NCI-H128 (cell line): Measurements from ENCODE around the gene RPH3AL.
"Not testable (repeated sequence)": the region's sequence is repeated elsewhere in the genome, so short reads cannot be mapped to it uniquely, and the experiment has no call there.

Source experiments
- DNase-seq: peaks from one replicate; lab custom pipeline; 2025; ENCODE audit not compliant: unreplicated experiment; lab: John Stamatoyannopoulos, UW

Gene RPH3AL

DNA sequence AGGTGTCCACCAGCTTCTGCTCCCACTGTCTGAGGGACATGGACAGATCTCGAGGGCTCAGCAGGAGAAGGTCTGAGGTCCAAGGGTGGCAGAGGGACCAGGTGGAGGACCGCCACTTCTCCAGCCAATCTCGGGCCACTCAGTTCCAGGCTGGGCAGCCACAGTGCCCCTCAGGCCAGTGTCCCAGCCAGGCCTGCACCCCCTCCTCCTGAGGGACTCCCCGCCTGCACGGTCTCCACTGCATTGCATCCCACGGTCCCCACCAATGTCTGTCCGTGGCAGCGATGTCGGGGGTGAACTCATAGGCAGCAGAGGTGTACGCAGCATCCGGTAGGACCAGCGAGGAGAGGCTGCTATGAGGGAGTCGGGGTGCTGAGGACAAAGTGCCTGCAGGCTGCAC lies 107.0 kb downstream of the RPH3AL start:
- no peak for DNase-seq

DNA sequence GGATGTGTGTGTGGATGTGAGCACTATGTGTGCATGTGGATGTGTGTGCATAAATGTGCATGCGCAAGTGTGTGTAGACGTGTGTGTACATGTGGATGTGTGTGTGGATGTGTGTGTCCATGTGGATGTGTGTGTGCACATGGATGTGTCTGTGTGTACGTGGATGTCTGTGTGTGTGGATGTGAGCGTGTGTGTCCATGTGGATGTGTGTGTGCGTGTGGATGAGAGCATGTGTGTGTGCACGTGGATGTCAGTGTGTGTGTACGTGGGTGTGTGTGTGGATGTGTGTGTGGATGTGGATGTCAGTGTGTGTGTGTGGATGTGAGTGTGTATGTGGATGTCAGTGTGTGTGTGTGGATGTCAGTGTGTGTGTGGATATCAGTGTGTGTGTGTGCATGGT lies 107.6 kb downstream of the RPH3AL start:
- no peak for DNase-seq

DNA sequence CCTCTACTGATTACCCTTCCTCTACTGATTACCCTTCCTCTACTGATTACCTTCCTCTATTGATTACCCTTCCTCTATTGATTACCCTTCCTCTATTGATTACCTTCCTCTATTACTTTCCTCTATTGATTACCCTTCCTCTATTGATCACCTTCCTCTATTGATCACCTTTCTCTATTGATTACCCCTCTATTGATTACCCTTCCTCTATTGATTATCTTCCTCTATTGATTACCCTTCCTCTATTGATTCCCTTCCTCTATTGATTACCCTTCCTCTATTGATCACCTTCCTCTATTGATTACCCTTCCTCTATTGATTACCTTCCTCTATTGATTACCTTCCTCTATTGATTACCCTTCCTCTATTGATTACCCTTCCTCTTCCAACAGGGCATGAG lies 108.7 kb downstream of the RPH3AL start:
- DNase-seq: not testable (repeated sequence)

DNA sequence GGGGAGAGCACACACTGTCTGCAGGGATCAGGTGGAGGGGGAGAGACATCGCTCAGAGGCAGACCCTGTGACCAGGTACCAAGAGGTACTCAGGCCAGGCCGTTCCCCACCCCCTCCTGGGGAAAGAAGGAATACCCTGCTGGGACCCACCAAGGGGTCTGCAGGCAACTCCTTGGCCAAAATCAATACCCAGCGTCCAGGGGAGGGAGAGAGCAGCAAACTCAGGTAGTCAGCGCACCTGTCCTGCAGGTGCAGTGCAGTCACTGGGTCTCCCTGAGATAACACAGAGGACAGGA lies 113.7 kb downstream of the RPH3AL start:
- DNase-seq: no peak

DNA sequence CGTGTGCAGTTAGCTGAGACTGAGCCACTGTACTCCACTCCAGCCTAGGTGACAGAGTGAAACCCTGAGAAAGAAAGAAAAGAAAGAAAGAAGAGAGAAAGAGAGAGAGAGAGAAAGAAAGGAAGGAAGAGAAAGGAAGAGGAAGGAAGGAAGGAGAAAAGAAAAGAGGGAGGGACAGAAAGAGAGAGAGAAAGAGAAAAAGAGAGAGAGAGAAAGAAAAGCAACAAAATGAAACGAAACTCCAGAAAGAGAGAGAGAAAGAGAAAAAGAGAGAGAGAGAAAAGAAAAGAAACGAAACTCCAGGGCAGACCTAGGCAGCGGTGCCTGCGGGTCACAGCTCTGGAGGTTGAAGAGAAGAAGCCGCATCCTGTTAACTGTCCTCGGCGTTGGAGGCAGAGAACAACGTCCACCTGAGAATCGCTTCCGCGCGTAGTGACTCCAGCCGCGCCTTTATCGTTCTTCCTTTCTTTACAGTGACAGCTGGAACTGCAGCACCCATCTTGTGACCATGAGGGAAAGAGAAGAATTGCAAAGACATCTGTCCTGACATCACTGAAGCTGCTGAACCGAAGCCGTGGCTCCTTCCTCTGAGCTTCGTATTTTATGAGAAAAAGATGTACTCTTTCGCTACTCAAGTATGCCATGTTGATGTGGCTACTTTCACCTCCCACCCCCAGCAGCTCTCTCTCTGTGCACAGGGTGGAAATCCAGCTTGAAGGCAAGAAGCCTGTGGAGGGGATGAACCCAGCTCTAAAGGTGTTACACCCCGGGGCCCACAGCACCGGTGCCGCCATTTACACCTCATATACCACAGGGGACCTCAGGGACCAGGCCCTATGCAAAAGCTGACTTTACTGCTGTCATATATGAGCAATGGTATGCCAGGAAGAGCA lies 114.3 kb downstream of the RPH3AL start:
- no peak for DNase-seq

DNA sequence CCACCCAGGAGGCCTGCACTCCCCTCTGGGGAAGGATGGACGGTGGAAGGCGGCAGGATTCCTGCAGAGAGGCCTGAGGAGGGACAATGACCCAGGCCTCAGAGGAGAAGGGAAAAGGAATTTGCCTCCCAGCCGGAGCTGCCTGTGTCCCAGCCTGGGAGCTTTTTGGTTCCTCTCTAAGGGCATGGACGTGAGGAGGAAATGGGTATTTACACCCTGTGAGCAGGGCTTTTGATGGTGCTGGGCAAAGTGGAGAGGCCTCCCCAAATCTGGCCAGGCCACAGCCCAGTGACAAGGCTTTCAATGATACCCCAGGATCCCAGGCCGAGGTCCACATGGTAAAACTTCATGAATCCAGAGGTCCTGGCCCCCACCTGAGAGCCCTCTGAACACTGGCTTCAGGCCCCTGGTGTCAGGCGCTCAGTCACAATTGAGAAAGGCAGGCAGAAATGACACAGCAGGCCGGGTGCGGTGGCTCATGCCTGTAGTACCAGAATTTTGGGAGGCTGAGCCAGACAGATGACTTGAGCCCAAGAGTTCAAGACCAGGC lies 115.1 kb downstream of the RPH3AL start:
- no peak for DNase-seq

DNA sequence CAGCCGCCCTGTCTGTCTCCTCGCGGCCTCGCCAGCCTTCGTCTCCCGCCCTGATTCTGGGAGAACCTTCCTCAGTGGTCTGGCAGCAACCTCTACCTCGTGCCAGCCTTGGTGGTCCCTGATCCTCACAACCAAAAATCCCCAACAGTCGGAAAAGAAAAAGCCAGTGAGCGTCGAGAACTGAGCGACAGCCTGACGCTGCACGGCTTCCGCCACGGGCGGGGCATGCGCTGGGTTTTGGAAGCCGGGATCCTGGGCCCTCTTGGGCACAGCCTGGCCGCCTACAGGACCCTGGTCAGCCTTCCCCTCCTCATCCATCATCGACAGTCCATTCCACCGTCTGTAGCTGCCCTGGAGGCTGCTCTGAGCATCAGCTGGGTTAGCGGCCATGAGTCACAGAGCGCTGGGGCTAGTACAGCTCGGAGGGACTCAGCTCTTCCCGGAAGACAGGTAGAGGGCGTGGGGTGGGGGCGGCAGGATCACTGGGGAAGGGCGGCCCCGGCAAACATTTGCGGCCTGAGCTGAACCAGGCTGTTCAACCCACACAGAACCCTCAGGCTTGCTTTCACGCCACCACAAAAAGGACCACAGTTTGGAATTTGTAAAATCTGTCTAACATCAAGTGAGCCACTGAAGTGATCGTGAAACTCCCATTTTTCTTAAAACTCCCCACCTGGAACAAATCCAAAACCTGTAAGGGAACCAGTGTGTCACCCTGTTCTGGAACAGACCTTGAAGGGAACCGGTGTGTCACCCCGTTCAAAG lies 115.8 kb downstream of the RPH3AL start:
- DNase-seq: no peak

DNA sequence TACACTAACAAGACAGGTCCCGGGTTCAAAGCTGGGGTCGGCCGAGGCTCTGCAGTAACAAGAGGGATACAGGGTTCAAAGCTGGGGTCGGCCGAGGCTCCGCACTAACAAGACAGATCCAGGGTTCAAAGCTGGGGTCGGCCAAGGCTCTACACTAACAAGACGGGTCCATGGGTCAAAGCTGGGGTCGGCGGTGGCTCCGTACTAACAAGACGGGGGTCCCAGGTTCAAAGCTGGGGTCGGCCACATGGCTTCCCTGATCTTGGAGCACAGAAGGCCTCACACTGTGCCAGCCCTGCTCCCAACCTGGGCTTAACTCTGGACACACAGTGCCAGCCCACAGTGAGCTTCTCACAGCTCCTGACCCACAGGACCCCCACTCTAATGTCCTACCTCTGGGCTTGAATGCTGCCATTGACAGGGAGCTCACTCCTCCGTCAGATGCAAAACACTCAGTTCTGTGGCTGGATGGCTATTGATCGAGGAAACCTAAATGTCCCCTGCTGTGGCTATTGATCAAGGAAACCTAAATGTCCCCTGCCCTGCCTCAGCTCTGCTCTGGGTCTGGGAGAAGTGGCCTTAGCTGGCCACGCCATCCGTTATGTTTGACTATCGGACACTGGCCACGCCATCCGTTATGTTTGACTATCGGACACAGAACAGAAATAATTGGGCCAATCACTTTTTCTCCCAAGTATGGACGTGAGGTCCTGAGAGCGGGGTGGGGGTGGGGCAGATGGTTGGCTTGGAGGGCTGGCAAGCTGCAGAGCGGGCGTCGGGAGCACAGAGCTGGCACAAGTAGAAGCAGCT lies 116.6 kb downstream of the RPH3AL start:
- no peak for DNase-seq

DNA sequence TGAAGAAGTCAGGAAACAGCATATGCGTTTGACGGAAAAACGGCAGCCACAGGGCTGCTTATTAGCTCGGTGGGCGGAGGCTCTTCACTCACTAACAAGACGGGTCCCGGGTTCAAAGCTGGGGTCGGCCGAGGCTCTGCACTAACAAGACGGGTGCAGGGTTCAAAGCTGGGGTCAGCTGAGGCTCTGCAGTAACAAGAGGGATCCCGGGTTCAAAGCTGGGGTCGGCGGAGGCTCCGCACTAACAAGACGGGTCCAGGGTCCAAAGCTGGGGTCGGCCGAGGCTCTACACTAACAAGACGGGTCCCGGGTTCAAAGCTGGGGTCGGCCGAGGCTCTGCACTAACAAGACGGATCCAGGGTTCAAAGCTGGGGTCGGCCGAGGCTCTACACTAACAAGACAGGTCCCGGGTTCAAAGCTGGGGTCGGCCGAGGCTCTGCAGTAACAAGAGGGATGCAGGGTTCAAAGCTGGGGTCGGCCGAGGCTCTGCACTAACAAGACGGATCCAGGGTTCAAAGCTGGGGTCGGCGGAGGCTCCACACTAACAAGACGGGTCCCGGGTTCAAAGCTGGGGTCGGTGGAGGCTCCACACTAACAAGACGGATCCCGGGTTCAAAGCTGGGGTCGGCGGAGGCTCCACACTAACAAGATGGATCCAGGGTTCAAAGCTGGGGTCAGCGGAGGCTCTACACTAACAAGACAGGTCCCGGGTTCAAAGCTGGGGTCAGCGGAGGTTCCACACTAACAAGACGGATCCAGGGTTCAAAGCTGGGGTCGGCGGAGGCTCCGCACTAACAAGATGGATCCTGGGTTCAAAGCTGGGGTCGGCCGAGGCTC lies 117.4 kb downstream of the RPH3AL start:
- not testable (repeated sequence) for DNase-seq

DNA sequence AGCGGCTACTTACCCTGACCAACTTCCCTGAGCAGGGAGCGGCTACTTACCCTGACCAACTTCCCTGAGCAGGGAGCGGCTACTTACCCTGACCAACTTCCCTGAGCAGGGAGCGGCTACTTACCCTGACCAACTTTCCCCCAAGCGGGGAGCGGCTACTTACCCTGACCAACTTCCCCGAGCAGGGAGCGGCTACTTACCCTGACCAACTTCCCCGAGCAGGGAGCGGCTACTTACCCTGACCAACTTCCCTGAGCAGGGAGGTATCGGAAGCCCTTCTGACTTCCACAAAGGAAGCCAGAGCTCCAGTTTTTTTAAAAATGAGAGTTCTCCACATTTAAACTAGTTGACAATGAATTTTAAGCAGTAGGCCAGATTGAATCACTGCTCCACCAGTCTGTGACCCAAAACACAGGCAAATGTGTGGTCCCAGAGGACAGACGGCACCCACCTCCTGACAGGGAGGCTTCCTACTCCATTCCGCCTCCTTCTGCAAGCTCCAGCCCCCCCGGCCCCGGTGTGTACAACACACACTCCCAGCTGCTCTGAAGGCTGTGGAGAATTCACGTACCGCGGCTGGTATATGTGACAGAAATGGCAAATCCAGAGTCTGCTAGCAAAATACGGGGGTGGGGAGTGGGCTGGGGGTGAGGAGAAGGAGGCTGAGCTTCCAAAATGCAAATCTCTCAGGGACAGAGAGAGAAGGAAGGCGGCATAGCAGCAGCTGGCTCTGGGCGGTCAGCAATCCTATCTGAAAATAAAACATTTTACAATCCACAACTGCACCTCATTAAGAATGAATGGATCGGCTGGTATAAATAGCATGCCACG lies 118.2 kb downstream of the RPH3AL start:
- not testable (repeated sequence) for DNase-seq

DNA sequence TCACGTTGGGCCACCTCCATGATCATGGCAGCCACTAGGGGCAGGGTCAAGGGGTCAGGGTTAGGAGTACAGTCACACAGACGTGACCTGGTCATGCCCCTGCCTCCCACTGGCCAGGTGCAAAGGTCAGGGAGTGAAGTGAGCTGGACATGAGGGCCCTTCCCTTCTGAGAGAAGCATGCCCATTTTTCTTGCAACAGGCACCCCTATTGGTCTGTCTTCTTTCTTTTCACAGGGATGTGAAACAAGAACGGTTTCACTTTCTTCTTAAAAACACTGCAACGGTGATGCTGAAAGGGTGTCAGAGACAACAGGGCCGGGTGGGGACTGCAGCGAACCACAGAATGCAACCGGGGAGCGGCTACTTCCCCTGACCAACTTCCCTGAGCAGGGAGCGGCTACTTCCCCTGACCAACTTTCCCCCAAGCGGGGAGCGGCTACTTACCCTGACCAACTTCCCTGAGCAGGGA lies 119.1 kb downstream of the RPH3AL start:
- no peak for DNase-seq

DNA sequence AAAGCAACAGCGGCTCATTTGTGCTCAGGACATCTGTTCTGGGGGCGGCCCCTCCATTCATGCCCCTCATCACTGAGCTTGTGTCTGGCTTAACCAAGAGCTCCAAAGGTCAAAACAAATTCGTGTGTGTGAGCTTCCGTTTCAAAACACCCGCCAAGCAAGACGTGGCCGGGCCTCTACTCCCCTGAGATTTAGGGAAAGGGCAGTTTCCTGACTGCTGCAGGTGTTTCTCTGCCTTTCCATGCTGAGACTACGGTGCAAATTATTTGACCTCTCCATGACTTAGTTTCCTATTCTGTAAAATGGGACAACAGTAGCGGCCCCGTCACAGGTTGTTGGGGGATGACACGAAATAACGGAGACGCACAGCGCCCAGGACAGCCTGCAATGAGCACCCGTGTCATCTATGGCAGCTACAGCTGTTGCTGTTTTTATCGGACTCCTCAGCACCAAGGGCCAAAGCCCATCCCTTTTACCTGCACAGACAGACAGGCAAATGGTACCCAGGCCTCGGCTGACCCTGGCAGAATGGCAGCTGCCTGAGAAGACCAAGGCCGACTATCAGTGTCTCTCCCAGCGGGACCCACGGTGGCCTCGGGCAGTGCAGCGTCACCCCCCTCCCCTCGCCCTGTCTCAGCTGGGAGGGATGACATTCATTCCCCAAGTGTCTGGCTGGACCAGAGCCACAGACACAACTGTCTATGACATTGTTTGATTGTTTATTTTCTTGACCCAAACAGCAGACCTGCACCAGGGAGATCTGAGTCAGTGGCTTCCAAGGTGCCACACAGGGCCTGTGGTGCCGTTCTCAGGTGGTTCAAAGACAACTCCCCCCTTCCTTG lies 120.4 kb downstream of the RPH3AL start:
- no peak for DNase-seq

DNA sequence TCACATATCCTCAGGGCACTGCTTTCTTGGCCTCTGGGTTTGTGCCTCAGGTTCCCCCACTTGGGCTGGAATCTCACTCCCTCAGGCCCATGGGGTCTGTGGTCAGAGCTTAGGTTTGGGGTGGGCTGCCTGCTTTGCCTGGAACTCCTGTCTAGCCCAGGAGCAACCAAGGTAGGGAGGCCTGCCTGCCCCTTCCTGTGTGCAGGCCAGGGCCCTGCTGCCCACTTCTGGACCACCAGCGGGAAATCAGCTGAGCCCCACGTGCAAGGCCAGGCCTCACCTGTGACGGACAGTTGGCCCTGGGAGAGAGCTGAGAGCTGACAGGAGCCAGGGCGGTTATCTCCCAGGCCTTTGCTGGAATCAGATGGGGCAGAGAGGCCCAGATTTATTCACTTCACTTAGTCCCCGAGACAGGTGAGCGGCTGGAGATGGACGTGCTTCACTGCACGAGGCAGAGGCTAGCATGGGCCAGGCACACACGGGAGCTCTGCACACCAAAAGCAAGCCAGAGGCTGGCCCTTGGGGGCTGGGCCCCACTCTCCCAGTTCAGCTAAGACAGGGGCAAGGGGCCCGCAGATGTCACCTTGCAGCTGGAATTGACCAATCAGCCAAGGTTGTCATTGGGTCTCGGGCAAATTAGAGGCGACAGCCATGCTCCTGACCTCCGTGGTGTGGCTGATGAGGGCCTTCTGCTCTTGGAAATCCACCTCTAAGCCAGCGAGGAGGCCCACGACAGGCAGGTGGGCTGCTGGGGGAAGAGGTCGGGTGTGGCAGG lies 121.2 kb downstream of the RPH3AL start:
- no peak for DNase-seq

DNA sequence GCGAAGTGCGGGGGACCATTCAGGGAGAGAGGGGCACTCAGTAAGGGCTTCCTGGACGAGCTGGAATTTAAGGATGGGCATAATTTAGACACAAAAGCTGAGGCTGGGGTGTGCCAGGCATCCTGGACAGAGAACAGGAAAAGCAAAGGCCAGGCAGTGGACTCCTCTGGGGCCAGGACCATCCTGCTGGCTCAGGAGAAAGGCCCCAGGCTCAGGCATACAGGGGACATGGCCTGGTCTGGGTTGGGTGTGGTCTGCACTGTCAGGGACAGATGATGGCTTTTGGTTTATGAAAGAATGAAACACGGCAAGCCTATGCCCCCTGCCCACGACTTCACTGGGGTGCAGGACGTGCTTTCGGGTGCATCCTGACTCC lies 122.2 kb downstream of the RPH3AL start:
- DNase-seq: no peak

DNA sequence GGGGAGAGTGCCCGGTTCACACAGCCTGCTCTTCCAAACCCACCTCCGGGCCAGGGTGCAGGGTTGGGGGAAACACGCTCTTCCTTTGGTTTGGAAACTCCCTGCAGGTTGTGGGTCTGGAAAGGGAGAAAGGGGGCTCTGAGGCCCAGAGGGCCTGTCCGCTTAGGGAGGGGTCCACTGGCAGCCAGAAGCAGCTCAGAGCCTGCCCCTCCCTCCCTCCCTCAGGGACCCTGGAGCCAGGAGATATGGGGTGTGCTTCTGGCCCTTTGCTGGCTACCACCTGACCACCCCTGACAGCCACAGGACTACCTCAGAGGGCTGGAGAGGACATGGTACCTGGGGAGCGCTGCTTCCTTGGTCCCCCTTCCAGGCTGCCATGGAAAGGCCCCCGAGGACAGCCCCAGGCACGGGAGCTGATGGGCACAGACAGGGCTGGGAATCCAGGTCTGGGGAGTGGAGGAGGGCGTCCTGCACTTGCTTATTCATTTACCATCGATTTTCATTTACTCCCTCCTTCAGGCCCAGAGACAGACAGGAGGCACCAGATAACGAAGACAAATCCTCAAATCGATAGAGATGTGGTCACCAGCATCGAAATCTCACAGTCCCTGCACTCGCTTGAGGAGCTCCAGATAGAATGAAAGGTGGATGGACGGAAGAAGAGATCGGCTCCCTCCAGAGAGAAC lies 122.8 kb downstream of the RPH3AL start:
- DNase-seq: no peak

DNA sequence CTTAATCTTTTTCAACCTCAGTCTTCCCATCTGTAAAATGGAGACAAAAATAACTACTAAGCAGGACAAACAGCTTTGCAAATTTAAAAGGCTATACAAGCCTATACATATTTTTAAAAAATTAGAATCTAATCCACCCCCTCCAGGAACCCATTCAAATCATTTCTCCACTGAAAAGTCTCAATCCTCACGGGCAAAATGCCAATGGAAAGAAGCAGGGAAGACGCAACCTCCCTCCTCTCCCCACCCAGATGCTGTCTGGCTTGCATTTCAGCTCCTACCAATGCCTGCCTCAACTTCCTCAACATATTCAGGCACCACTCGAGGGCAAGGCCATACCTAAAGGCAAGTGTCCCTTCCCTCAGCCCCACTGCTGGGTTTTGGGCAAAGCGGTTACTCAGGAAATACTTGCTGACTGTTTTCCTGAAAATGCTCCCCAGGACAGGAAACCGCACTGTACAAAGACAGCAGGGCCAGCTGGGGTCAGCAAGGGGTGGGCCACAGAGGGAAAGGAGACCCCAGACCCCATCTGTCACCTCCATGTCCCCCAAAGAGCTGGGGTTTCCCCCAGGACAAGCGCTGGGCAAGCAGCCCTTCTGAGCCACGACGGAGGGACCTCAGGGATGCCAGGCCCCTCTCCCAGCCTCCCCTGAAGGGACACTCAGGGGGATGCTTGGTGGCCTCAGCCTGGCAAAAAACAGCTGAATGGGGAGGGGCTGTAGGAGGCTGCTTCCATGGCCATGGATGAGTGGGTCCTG lies 123.5 kb downstream of the RPH3AL start:
- no peak for DNase-seq
